ENCODE measurements around the gene XPR1. TPM values are rescaled to one million over a fixed set of nuclear protein-coding genes. Genes with fewer than 3 reads are reported as not detected.

XPR1 gene
- total and polyA plus RNA-seq, 3 donors from 2014 or later = 34.8 to 76.2 (median 71.8) TPM

DNA sequence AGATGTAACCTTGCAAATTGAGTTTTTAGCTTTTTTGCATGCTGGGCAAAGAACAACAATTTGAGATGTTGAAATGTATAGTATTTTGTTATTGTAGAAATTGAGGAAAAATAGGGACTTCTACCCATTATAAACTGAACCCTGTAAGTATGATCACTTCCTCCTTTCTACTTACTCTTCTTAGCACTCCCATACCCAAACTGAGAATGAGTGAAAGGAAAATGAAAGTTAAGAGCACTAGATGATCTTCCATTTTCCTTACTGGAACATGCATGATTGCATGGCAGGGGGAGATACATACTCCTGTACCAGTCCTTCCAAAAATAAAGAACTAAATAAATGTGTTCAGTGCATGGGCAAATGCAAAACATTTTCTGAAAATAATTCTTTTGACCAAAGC is 173.5 kb downstream of the XPR1 start:
- Histone ChIP-seq H3K9me3 (no peaks in the 10 kb centered on the region), H3K4me3 (no peak overlapping the region), H3K36me3 (ENCODE audit: low read depth, missing control alignments) (no peaks in the 10 kb centered on the region), H3K27me3 (no peaks in the 10 kb centered on the region), H3K4me1 (no peaks in the 10 kb centered on the region), H3K27ac (no peak overlapping the region)
- intact Hi-C loops (cut with DNase I; ENCODE audit: low total_unique reads) = no loop called here
- DNase-seq = no peak
- TF ChIP-seq, protein P1, sequence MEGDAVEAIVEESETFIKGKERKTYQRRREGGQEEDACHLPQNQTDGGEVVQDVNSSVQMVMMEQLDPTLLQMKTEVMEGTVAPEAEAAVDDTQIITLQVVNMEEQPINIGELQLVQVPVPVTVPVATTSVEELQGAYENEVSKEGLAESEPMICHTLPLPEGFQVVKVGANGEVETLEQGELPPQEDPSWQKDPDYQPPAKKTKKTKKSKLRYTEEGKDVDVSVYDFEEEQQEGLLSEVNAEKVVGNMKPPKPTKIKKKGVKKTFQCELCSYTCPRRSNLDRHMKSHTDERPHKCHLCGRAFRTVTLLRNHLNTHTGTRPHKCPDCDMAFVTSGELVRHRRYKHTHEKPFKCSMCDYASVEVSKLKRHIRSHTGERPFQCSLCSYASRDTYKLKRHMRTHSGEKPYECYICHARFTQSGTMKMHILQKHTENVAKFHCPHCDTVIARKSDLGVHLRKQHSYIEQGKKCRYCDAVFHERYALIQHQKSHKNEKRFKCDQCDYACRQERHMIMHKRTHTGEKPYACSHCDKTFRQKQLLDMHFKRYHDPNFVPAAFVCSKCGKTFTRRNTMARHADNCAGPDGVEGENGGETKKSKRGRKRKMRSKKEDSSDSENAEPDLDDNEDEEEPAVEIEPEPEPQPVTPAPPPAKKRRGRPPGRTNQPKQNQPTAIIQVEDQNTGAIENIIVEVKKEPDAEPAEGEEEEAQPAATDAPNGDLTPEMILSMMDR (IDR thresholded peaks at IDR 0.05) = no peak
- no peak for TF ChIP-seq POLR2A (IDR thresholded peaks at IDR 0.05)

DNA sequence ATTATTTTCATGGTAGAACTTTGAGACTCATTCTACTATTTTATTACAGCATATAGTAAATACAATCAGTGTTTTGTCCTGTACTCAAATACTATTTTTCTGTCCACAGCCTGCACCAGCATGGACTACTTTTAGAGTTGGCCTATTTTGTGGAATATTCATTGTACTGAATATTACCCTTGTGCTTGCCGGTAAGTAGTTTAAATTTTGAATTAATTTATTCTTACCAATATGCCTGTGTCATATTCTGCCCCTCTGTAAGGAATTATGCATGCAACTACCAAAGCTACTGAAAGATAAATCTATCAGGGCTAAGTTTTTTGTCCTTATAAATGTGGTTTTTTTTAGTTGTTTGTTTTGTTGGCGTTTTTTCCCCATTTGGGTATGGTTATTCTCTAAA is 179.5 kb downstream of the XPR1 start:
- intact Hi-C loops (cut with DNase I; ENCODE audit: low total_unique reads) = no loop called here
- Histone ChIP-seq H3K4me3 (no peak overlapping the region), H3K27ac (no peak overlapping the region), H3K27me3 (no peaks in the 10 kb centered on the region), H3K4me1 (no peaks in the 10 kb centered on the region), H3K9me3 (no peaks in the 10 kb centered on the region), H3K36me3 (ENCODE audit: low read depth, missing control alignments) (no peaks in the 10 kb centered on the region)
- DNase-seq = no peak
- WGBS, 2 donors = 98 to 99% methylated on average over 2 of the region's 2 CpGs
- no peak for TF ChIP-seq POLR2A (IDR thresholded peaks at IDR 0.05)
- TF ChIP-seq, protein P1 (IDR thresholded peaks at IDR 0.05) = no peak

DNA sequence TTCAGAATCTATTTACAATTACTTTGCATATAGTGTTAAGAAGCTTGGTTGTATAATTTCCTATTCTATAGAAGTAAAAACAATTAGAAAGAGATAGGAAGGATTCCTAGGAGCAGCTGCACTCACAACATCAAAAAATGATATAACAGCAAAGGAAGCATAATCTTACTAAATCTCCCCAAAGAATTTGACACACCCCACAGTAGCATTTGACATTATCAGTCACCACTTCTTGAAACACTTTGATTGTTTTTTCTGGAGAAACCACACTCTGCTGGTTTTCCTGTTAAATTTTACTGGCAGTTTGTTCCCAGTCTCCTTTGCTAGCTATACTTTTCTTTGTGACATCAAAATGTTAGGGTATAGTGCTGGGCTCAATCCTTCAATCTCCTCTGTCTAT is 180.1 kb downstream of the XPR1 start:
- Histone ChIP-seq H3K36me3 (ENCODE audit: low read depth, missing control alignments) (no peaks in the 10 kb centered on the region), H3K4me3 (no peak overlapping the region), H3K4me1 (no peaks in the 10 kb centered on the region), H3K9me3 (no peaks in the 10 kb centered on the region), H3K27me3 (no peaks in the 10 kb centered on the region), H3K27ac (no peak overlapping the region)
- intact Hi-C loops (cut with DNase I; ENCODE audit: low total_unique reads) = no loop called here
- TF ChIP-seq POLR2A (IDR thresholded peaks at IDR 0.05) = no peak
- TF ChIP-seq, protein P1 (IDR thresholded peaks at IDR 0.05) = no peak
- DNase-seq = no peak

DNA sequence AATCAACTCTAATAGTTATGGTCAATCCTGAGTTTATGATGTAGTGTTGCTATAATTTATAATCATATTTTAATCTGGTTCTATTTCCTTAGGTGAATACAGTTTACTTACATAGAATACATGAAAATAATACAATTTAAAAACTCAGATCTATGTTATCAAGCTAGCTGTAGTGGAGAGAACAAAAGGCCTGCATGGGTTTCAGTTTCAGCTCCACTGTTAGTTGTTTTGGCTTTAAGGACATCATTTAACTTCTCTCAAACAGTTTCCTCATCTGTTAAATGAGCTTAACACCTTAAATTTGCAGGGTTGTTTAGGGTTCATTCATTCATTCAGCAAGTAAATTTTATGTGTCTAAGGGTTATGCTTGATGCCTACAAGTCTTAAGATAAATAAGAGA is 182.4 kb downstream of the XPR1 start:
- Histone ChIP-seq H3K4me1 (no peaks in the 10 kb centered on the region), H3K27ac (no peak overlapping the region), H3K4me3 (no peak overlapping the region), H3K9me3 (no peaks in the 10 kb centered on the region), H3K27me3 (no peaks in the 10 kb centered on the region), H3K36me3 (ENCODE audit: low read depth, missing control alignments) (no peaks in the 10 kb centered on the region)
- DNase-seq = no peak
- TF ChIP-seq, protein P1 (IDR thresholded peaks at IDR 0.05) = no peak
- TF ChIP-seq POLR2A (IDR thresholded peaks at IDR 0.05) = no peak
- intact Hi-C loops (cut with DNase I; ENCODE audit: low total_unique reads) = no loop called here

DNA sequence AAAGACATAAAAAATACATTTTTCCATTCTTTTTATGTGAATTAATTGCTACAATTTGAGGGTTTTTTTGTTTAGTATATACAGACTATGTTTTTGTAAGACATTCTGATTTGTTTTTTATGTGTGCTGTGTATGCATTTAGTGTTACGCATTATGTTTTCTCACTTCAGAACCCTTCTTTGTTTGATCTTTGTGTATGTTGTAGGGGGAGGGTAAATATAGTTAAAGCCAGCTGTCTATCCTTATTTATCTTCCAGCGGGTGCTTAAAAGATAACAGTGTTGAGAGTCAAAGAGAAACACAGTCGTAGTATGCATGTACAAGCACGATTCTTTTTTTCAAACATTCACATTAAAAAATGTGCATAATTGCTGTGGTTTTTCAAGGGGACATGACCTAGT is 183.4 kb downstream of the XPR1 start:
- intact Hi-C loops (cut with DNase I; ENCODE audit: low total_unique reads) = no loop called here
- TF ChIP-seq POLR2A (IDR thresholded peaks at IDR 0.05) = no peak
- TF ChIP-seq, protein P1 (IDR thresholded peaks at IDR 0.05) = no peak
- Histone ChIP-seq H3K4me1 (no peaks in the 10 kb centered on the region), H3K27ac (no peak overlapping the region), H3K4me3 (no peak overlapping the region), H3K9me3 (no peaks in the 10 kb centered on the region), H3K36me3 (ENCODE audit: low read depth, missing control alignments) (no peaks in the 10 kb centered on the region), H3K27me3 (no peaks in the 10 kb centered on the region)
- 71 to 78% methylated on average over 4 of the region's 4 CpGs for WGBS, 2 donors
- DNase-seq = no peak
